ENCODE measurements around the gene CBX6. TPM values are rescaled to one million over a fixed set of nuclear protein-coding genes. Genes with fewer than 3 reads are reported as not detected.

Gene CBX6
- total and polyA plus RNA-seq, 9 of the 15 experiments (the other 6 are each of a cell fraction or from before 2014, with no cell fraction given): 0.75 to 31.6 (median 8.0) TPM

GRCh38 chr22:38891256-38891655, 19.2 kb upstream of the CBX6 start:
- no TSS peak for BruUV-seq (replicated peaks)
- ChIA-PET CTCF (ENCODE audit: low intra/inter-chr PET ratio) (no interaction called here), POLR2A (no interaction called here)
- no peak for ATAC-seq
- no peak overlapping the region for H3K4me2 ChIP-seq (ENCODE audit: insufficient read depth, low read length)
- no peak for DNase-seq (ENCODE audit: extremely low read depth in 1 of 4, low spot score in 3 of 4)
- intact Hi-C loops (cut with micrococcal nuclease) (no loop called here), in situ Hi-C loops (cut with MboI) (no loop called here)
- H3K79me2 ChIP-seq (ENCODE audit: control insufficient read depth, insufficient read depth, low read length): no peaks in the 10 kb centered on the region
- H3K27ac ChIP-seq (ENCODE audit: extremely low read depth, low read depth, low read length): no peak overlapping the region
- no peaks in the 10 kb centered on the region for H3K36me3 ChIP-seq (ENCODE audit: control insufficient read depth, insufficient read depth, low read length)
- no peaks in the 10 kb centered on the region for H3K9me3 ChIP-seq (replicated peaks; ENCODE audit: control insufficient read depth, insufficient read depth, low read depth, low read length)
- no peak overlapping the region for H2AFZ ChIP-seq (ENCODE audit: low read depth, low read length)
- peaks cover 2 to 10% of the 10 kb centered on the region in 2 experiments; a peak in 3 of 5 replicates for H3K27me3 ChIP-seq (ENCODE audit: control insufficient read depth in 2 of 2, insufficient read depth in 2 of 2, low read length in 2 of 2)
- H3K9ac ChIP-seq (ENCODE audit: insufficient read depth in 1 of 2, low read depth in 2 of 2, low read length in 2 of 2): no peak overlapping the region
- no peak overlapping the region for H3K4me3 ChIP-seq
- H3K4me1 ChIP-seq (replicated peaks in 1 of 2; ENCODE audit: control insufficient read depth in 2 of 2, insufficient read depth in 2 of 2, low read length in 2 of 2): no peaks in the 10 kb centered on the region
- WGBS (ENCODE audit: insufficient coverage, low coverage, missing lambda C conversion rate): 2% methylated on average over 8 of the region's 9 CpGs
- FAIRE-seq: no peak
- no peaks in the 10 kb centered on the region for H3K9me1 ChIP-seq (ENCODE audit: control insufficient read depth, insufficient read depth, low read length)
- H4K20me1 ChIP-seq (replicated peaks; ENCODE audit: control insufficient read depth, insufficient read depth, low read length): no peaks in the 10 kb centered on the region
- TF ChIP-seq ZNF263 (CRISPR knock-in tag; IDR thresholded peaks at IDR 0.05; ENCODE audit: borderline replicate concordance): no peak
- TF ChIP-seq, protein P1, sequence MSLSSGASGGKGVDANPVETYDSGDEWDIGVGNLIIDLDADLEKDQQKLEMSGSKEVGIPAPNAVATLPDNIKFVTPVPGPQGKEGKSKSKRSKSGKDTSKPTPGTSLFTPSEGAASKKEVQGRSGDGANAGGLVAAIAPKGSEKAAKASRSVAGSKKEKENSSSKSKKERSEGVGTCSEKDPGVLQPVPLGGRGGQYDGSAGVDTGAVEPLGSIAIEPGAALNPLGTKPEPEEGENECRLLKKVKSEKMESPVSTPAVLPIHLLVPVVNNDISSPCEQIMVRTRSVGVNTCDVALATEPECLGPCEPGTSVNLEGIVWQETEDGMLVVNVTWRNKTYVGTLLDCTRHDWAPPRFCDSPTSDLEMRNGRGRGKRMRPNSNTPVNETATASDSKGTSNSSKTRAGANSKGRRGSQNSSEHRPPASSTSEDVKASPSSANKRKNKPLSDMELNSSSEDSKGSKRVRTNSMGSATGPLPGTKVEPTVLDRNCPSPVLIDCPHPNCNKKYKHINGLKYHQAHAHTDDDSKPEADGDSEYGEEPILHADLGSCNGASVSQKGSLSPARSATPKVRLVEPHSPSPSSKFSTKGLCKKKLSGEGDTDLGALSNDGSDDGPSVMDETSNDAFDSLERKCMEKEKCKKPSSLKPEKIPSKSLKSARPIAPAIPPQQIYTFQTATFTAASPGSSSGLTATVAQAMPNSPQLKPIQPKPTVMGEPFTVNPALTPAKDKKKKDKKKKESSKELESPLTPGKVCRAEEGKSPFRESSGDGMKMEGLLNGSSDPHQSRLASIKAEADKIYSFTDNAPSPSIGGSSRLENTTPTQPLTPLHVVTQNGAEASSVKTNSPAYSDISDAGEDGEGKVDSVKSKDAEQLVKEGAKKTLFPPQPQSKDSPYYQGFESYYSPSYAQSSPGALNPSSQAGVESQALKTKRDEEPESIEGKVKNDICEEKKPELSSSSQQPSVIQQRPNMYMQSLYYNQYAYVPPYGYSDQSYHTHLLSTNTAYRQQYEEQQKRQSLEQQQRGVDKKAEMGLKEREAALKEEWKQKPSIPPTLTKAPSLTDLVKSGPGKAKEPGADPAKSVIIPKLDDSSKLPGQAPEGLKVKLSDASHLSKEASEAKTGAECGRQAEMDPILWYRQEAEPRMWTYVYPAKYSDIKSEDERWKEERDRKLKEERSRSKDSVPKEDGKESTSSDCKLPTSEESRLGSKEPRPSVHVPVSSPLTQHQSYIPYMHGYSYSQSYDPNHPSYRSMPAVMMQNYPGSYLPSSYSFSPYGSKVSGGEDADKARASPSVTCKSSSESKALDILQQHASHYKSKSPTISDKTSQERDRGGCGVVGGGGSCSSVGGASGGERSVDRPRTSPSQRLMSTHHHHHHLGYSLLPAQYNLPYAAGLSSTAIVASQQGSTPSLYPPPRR (CRISPR knock-in tag; IDR thresholded peaks at IDR 0.05; ENCODE audit: borderline replicate concordance): no peak
- TF ChIP-seq SAFB2 (IDR thresholded peaks at IDR 0.05; ENCODE audit: borderline replicate concordance, low read depth, low read length, severe bottlenecking): no peak
- no peak for TF ChIP-seq HIVEP1 (CRISPR knock-in tag; IDR thresholded peaks at IDR 0.05)
- TF ChIP-seq MCM3 (IDR thresholded peaks at IDR 0.05): no peak
- no peak for TF ChIP-seq ZNF277 (CRISPR knock-in tag; IDR thresholded peaks at IDR 0.05; ENCODE audit: borderline replicate concordance)
- TF ChIP-seq SREBF2 (CRISPR knock-in tag; IDR thresholded peaks at IDR 0.05): no peak
- TF ChIP-seq CHD2 (IDR thresholded peaks at IDR 0.05; ENCODE audit: low read depth, low read length): no peak
- TF ChIP-seq, protein P2, sequence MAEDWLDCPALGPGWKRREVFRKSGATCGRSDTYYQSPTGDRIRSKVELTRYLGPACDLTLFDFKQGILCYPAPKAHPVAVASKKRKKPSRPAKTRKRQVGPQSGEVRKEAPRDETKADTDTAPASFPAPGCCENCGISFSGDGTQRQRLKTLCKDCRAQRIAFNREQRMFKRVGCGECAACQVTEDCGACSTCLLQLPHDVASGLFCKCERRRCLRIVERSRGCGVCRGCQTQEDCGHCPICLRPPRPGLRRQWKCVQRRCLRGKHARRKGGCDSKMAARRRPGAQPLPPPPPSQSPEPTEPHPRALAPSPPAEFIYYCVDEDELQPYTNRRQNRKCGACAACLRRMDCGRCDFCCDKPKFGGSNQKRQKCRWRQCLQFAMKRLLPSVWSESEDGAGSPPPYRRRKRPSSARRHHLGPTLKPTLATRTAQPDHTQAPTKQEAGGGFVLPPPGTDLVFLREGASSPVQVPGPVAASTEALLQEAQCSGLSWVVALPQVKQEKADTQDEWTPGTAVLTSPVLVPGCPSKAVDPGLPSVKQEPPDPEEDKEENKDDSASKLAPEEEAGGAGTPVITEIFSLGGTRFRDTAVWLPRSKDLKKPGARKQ (CRISPR knock-in tag; IDR thresholded peaks at IDR 0.05): no peak
- TF ChIP-seq KLF13 (tag; IDR thresholded peaks at IDR 0.05; ENCODE audit: borderline replicate concordance, low read depth): no peak
- TF ChIP-seq BMI1 (IDR thresholded peaks at IDR 0.05; ENCODE audit: low read length): no peak
- no peak for TF ChIP-seq GABPA (tag; conservative IDR thresholded peaks at IDR 0.05; ENCODE audit: low read depth)

All from K562 (cell line).